K562 (cell line): Measurements from ENCODE around the gene BMP6. TPM values are rescaled to one million over a fixed set of nuclear protein-coding genes. Genes with fewer than 3 reads are reported as not detected.

Source experiments
- ARID2 ChIP-seq: fragments of 450-650 bp; IDR thresholded peaks from 2 replicates; pipeline ENCODE4 v1.6.1; 2017; ENCODE audit warnings: antibody characterized with exemption, mild to moderate bottlenecking
- BRD9 ChIP-seq: fragments of 450-650 bp; IDR thresholded peaks from 2 replicates; pipeline ENCODE4 v1.6.1; 2018; ENCODE audit warnings: low read depth; ENCODE audit not compliant: partially characterized antibody
- CEBPB ChIP-seq: fragments of 450-650 bp; IDR thresholded peaks from 2 replicates; pipeline ENCODE4 v1.6.1; 2016; ENCODE audit warnings: missing genetic modification characterization, missing compliant biosample characterization
- CEBPG ChIP-seq, 3 experiments: fragments of 200-800 bp in 1 of 3; sonication (Bioruptor generic) in 1 of 3; sonication (generic) in 1 of 3; formaldehyde crosslinking in 1 of 3; IDR thresholded peaks in 2 of 3; conservative IDR thresholded peaks in 1 of 3; 2 replicates each; pipeline versions ENCODE4 v1.6.1 to v1.8.0; 2016 to 2022; ENCODE audit warnings: missing compliant biosample characterization in 2 of 3, missing genetic modification characterization in 2 of 3, mild to moderate bottlenecking in 1 of 3, missing genetic modification reagents in 1 of 3
- HNRNPL ChIP-seq: fragments of 200-400 bp; formaldehyde crosslinking; IDR thresholded peaks from 2 replicates; pipeline ENCODE4 v1.6.1; 2017; ENCODE audit warnings: low read depth, mild to moderate bottlenecking, low read length
- MCM2 ChIP-seq: fragments of 450-650 bp; IDR thresholded peaks from 2 replicates; pipeline ENCODE4 v1.6.1; 2017; ENCODE audit warnings: low read depth, mild to moderate bottlenecking
- MXI1 ChIP-seq: IDR thresholded peaks from 2 replicates; pipeline ENCODE4 v1.6.1; 2011; ENCODE audit warnings: low read depth, mild to moderate bottlenecking, improper control_type of control experiment, low read length
- NBN ChIP-seq: fragments of 450-650 bp; IDR thresholded peaks from 2 replicates; pipeline ENCODE4 v1.6.1; 2016; ENCODE audit warnings: low read depth, mild to moderate bottlenecking
- NCOR1 ChIP-seq: fragments of 450-650 bp; IDR thresholded peaks from 2 replicates; pipeline ENCODE4 v1.6.1; 2016; ENCODE audit warnings: mild to moderate bottlenecking, moderate library complexity
- PYGO2 ChIP-seq: fragments of 450-650 bp; IDR thresholded peaks from 2 replicates; pipeline ENCODE4 v1.6.1; 2016; ENCODE audit warnings: mild to moderate bottlenecking, missing genetic modification characterization, moderate library complexity, missing compliant biosample characterization
- RFX1 ChIP-seq: fragments of 450-650 bp; IDR thresholded peaks from 2 replicates; pipeline ENCODE4 v1.6.1; 2016; ENCODE audit warnings: mild to moderate bottlenecking, moderate library complexity
- RHOXF2B ChIP-seq: fragments of 250-450 bp; sonication (Bioruptor Pico); conservative IDR thresholded peaks from 2 replicates; pipeline ENCODE4 v1.5.1; 2021
- SPI1 ChIP-seq: IDR thresholded peaks from 2 replicates; pipeline ENCODE4 v1.6.1; 2011; ENCODE audit warnings: low read depth, low read length, control low read depth, borderline replicate concordance
- SRSF3 ChIP-seq: fragments of 200-400 bp; formaldehyde crosslinking; IDR thresholded peaks from 2 replicates; pipeline ENCODE4 v1.6.1; 2016; ENCODE audit warnings: mild to moderate bottlenecking, low read length, moderate library complexity; ENCODE audit not compliant: insufficient read depth
- ZFP36 ChIP-seq: fragments of 150-350 bp; IDR thresholded peaks from 2 replicates; pipeline ENCODE4 v1.6.1; 2018; ENCODE audit warnings: low read length, low read depth; ENCODE audit not compliant: partially characterized antibody
- ZNF551 ChIP-seq: fragments of 250-450 bp; sonication (Bioruptor Pico); IDR thresholded peaks from 2 replicates; pipeline ENCODE4 v1.5.0; 2021; ENCODE audit warnings: mild to moderate bottlenecking, moderate library complexity
- ZNF79 ChIP-seq: fragments of 250-450 bp; sonication (Bioruptor Pico); IDR thresholded peaks from 2 replicates; pipeline ENCODE4 v1.4.0; 2020; ENCODE audit warnings: low read depth, mild to moderate bottlenecking, moderate library complexity
- polyA plus RNA-seq, 8 experiments: library from polyadenylated mRNA; depleted of rRNA in 4 of 8; stranded (reverse) in 5 of 8; unstranded in 3 of 8; fragments of >200 nt; fragmentation: Nextera tagmentation in 2 of 8; fragmentation: Illumina TruSeq in 1 of 8; extraction: Ambion mirVana in 2 of 8; extraction: Trizol in 1 of 8; gene quantifications; 2 replicates each; pipeline versions ENCODE4 v1.2.1 to v1.2.3, GENCODE V29; 2011 to 2014; ENCODE audit warnings: inconsistent platforms in 1 of 8, missing spikeins in 1 of 8
- total RNA-seq, 7 experiments: library from RNA; depleted of rRNA in 6 of 7; stranded (reverse); fragments of >200 nt in 6 of 7; fragmentation: Illumina TruSeq in 2 of 7; extraction: Trizol in 2 of 7; gene quantifications; 2 replicates each; pipeline versions ENCODE4 v1.2.1 to v1.2.3, GENCODE V29; 2011 to 2021; ENCODE audit warnings: low replicate concordance in 1 of 7
- TF ChIP-seq, protein P1 (sequence below): fragments of 450-650 bp; IDR thresholded peaks from 2 replicates; pipeline ENCODE4 v1.6.1; 2017; ENCODE audit warnings: antibody characterized with exemption
- TF ChIP-seq, protein P2 (sequence below): sonication (generic); formaldehyde crosslinking; IDR thresholded peaks from 2 replicates; pipeline ENCODE4 v1.8.0; 2023; ENCODE audit warnings: mild to moderate bottlenecking, missing genetic modification reagents

The BMP6 gene
- total and polyA plus RNA-seq, 9 of the 15 experiments (the other 6 are each of a cell fraction or from before 2014, with no cell fraction given): 0.01 to 0.13 (median 0.06) TPM; not detected in 3

GRCh38 chr6:7701212-7701834, 24.6 kb upstream of the BMP6 start (continued):
- TF ChIP-seq, protein P1, sequence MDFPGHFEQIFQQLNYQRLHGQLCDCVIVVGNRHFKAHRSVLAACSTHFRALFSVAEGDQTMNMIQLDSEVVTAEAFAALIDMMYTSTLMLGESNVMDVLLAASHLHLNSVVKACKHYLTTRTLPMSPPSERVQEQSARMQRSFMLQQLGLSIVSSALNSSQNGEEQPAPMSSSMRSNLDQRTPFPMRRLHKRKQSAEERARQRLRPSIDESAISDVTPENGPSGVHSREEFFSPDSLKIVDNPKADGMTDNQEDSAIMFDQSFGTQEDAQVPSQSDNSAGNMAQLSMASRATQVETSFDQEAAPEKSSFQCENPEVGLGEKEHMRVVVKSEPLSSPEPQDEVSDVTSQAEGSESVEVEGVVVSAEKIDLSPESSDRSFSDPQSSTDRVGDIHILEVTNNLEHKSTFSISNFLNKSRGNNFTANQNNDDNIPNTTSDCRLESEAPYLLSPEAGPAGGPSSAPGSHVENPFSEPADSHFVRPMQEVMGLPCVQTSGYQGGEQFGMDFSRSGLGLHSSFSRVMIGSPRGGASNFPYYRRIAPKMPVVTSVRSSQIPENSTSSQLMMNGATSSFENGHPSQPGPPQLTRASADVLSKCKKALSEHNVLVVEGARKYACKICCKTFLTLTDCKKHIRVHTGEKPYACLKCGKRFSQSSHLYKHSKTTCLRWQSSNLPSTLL: no peak
- peak; percentile 51 for TF ChIP-seq NCOR1
- peak; percentile 37; the same call in 1 of the 2 replicates for TF ChIP-seq NBN
- TF ChIP-seq HNRNPL: no peak
- no peak for TF ChIP-seq BRD9
- TF ChIP-seq SRSF3: no peak
- TF ChIP-seq RHOXF2B (CRISPR knock-in tag): no peak
- TF ChIP-seq, protein P2, sequence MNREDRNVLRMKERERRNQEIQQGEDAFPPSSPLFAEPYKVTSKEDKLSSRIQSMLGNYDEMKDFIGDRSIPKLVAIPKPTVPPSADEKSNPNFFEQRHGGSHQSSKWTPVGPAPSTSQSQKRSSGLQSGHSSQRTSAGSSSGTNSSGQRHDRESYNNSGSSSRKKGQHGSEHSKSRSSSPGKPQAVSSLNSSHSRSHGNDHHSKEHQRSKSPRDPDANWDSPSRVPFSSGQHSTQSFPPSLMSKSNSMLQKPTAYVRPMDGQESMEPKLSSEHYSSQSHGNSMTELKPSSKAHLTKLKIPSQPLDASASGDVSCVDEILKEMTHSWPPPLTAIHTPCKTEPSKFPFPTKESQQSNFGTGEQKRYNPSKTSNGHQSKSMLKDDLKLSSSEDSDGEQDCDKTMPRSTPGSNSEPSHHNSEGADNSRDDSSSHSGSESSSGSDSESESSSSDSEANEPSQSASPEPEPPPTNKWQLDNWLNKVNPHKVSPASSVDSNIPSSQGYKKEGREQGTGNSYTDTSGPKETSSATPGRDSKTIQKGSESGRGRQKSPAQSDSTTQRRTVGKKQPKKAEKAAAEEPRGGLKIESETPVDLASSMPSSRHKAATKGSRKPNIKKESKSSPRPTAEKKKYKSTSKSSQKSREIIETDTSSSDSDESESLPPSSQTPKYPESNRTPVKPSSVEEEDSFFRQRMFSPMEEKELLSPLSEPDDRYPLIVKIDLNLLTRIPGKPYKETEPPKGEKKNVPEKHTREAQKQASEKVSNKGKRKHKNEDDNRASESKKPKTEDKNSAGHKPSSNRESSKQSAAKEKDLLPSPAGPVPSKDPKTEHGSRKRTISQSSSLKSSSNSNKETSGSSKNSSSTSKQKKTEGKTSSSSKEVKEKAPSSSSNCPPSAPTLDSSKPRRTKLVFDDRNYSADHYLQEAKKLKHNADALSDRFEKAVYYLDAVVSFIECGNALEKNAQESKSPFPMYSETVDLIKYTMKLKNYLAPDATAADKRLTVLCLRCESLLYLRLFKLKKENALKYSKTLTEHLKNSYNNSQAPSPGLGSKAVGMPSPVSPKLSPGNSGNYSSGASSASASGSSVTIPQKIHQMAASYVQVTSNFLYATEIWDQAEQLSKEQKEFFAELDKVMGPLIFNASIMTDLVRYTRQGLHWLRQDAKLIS (CRISPR knock-in tag): no peak
- TF ChIP-seq CEBPG (CRISPR knock-in tag; IDR thresholded peaks at IDR 0.05): peak; percentile 40; the same call in 1 of the 2 replicates
- TF ChIP-seq CEBPG (tag; conservative IDR thresholded peaks at IDR 0.05 in 1 of 2, IDR thresholded peaks at IDR 0.05 in 1 of 2): no peak; a peak in 2 of 4 replicates
- TF ChIP-seq ZNF551 (CRISPR knock-in tag): no peak
- TF ChIP-seq PYGO2 (tag): 0 out of 2 replicates have a peak, but pooled peaks have one; percentile 34
- no peak for TF ChIP-seq ZNF79 (CRISPR knock-in tag)
- no peak for TF ChIP-seq ZFP36
- TF ChIP-seq MCM2: no peak
- no peak for TF ChIP-seq MXI1
- peak; percentile 89 for TF ChIP-seq CEBPB
- TF ChIP-seq RFX1: no peak
- no peak for TF ChIP-seq ARID2
- TF ChIP-seq SPI1: peak; percentile 40; the same call in 1 of the 2 replicates
